HG03460 (cell line): ENCODE data around the gene NOP14.
A peak's percentile ranks its signal among the peaks of the same experiment; 100 is the strongest.
"Not testable (repeated sequence)": the region's sequence is repeated elsewhere in the genome, so short reads cannot be mapped to it uniquely, and the experiment has no call there.

Experiments used
- ATAC-seq: cut with Tn5 transposase; IDR thresholded peaks from one replicate; pipeline ENCODE4 v1.9.1; 2021; ENCODE audit not compliant: unreplicated experiment

NOP14 gene

GRCh38 chr4:2963175-2963965 lies at the start of gene NOP14, which contains the start of gene GRK4:
NOP14 (minus strand) TSS chr4:2963406; CDS start chr4:2963319, 87 bp downstream.
GRK4 (plus strand) TSS chr4:2963571; CDS start chr4:2964071, 500 bp downstream.
- ATAC-seq: peak; percentile 84

- ATAC-seq: no peak
These were observed 48.4 kb upstream of the NOP14 start for GRCh38 chr4:3011456-3012220.

GRCh38 chr4:3010998-3011397 lies 47.8 kb upstream of the NOP14 start:
- ATAC-seq: no peak

- ATAC-seq: no peak
These were observed 47.4 kb upstream of the NOP14 start for GRCh38 chr4:3010577-3010976.

GRCh38 chr4:3009422-3009821 lies 46.2 kb upstream of the NOP14 start:
- ATAC-seq: no peak

- ATAC-seq: no peak
These were observed 44.5 kb upstream of the NOP14 start for GRCh38 chr4:3007724-3008123.

- no peak for ATAC-seq
These were observed 33.2 kb upstream of the NOP14 start for GRCh38 chr4:2996415-2996814.

GRCh38 chr4:2995546-2996265 lies 32.5 kb upstream of the NOP14 start:
- ATAC-seq: no peak

- no peak for ATAC-seq
These were observed 31.7 kb upstream of the NOP14 start for GRCh38 chr4:2994917-2995316.

GRCh38 chr4:2991243-2991642 lies 28.0 kb upstream of the NOP14 start:
- no peak for ATAC-seq

- ATAC-seq: not testable (repeated sequence)
These were observed 20.5 kb upstream of the NOP14 start for GRCh38 chr4:2983715-2984114.

GRCh38 chr4:2982012-2982411 lies 18.8 kb upstream of the NOP14 start:
- no peak for ATAC-seq

- no peak for ATAC-seq
These were observed 18.1 kb upstream of the NOP14 start for GRCh38 chr4:2981256-2981819.

GRCh38 chr4:2977211-2978088 lies 14.2 kb upstream of the NOP14 start:
- ATAC-seq: no peak

GRCh38 chr4:2971275-2971674 lies 8.1 kb upstream of the NOP14 start:
- no peak for ATAC-seq

GRCh38 chr4:2968381-2968780 lies 5.2 kb upstream of the NOP14 start:
- ATAC-seq: no peak

GRCh38 chr4:2965262-2965661 lies 2.1 kb upstream of the NOP14 start:
- ATAC-seq: no peak

- no peak for ATAC-seq
These were observed 1.6 kb upstream of the NOP14 start for GRCh38 chr4:2964706-2965258.

GRCh38 chr4:2963966-2964471 lies 813 bp upstream of the NOP14 start:
- peak; percentile 28 for ATAC-seq
